ENCODE data around the gene LAPTM4A. TPM values are rescaled to one million over a fixed set of nuclear protein-coding genes. Genes with fewer than 3 reads are reported as not detected.
A peak's percentile ranks its signal among the peaks of the same experiment; 100 is the strongest.

The LAPTM4A gene
- total RNA-seq, 1 donor from 2014 or later, result 221 TPM

DNA sequence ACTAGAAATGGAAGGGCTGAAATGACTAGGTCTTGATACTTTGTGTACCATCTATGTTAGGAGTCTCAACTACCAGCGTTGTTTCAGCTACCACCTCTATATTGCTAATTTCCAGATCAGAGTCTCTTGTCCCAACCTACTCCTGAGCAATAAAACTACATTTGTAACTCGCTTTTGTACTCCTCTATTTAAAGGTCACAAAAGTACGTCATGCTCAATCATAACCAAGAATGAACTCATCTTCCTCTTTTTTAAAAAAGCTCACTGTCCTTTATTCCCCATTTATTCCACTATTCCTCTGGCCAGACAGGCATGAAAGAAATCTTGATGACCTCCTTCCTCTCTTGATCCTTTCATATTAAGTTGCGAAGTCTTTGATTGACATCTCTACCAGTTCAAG, 27.7 kb downstream of the LAPTM4A start:
- DNase-seq (ENCODE audit: low spot score), result no peak

DNA sequence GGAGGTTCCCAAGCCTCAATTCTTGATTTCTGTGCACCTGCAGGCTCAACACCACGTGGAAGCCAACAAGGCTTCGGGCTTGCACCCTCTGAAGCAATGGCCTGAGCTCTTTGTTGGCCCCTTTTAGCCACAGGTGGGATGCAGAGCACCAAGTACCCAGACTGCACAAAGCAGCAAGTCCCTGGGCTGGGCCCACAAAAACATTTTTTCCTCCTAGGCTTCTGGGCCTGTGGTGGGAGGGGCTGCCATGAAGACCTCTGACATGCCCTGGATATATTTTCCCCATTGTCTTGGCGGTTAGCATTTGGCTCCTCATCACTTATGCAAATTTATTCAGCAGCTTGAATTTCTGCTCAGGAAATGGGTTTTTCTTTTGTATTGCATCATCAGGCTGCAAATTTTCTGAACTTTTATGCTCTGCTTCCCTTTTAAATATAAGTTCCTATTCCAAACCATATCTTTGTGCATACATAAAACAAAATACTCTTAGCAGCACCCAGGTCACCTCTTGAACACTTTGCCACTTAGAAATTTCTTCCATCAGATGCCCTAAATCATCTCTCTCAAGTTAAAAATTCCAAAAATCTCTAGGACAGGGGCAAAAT, 29.9 kb downstream of the LAPTM4A start:
- no peak for DNase-seq (ENCODE audit: low spot score)

DNA sequence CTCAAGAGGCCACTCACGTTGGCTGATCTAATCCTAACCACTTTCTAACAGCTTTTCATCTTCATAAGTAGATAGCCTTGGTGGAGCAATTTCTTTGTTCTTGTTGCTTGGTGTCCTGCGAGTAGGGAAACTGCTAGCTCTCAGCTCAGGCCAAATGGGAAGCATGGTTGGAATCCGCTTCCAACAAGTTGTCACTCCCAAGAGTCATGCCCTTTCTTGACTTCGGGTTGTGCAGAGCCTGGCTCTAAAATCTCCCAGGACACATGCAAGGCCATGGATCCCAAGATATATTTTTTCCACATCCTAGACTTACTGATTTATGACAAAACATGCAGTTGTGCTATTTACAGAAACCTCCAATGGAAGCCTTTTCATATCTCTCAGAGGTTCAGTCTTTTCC, 31.7 kb downstream of the LAPTM4A start:
- no peak for DNase-seq (ENCODE audit: low spot score)

GRCh38 chr2:20018601-20019152, 32.8 kb downstream of the LAPTM4A start:
- DNase-seq (ENCODE audit: low spot score), result no peak

- DNase-seq (ENCODE audit: low spot score), result no peak
These were observed 35.1 kb downstream of the LAPTM4A start for GRCh38 chr2:20016346-20016745.

DNA sequence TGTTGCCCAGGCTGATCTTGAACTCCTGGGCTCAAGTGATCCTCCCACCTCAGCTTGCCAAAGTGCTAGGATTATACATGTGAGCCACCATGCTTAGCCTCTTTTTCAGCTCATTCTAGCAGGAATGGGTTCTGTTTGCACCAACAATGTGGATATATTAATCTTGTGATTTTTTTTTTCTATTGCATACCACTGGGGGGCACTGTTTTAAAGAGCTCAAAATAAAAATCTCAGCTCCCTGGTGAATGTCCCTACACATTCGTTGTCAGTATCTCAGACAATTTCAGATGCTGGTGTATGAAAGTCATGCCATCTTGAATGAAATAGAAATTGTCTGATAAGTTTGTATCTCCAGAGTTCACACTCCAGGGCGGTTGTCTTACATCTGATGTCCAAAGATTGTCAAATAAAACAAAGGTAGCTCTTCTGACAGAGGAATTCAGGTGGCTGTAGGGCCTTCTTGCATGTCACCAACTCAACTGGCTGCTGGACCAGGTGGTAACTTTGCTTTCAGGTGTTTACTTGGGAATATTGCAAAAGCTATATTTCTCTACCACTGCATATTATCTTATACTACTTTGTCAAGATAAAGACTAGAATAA, 35.8 kb downstream of the LAPTM4A start:
- no peak for DNase-seq (ENCODE audit: low spot score)

DNA sequence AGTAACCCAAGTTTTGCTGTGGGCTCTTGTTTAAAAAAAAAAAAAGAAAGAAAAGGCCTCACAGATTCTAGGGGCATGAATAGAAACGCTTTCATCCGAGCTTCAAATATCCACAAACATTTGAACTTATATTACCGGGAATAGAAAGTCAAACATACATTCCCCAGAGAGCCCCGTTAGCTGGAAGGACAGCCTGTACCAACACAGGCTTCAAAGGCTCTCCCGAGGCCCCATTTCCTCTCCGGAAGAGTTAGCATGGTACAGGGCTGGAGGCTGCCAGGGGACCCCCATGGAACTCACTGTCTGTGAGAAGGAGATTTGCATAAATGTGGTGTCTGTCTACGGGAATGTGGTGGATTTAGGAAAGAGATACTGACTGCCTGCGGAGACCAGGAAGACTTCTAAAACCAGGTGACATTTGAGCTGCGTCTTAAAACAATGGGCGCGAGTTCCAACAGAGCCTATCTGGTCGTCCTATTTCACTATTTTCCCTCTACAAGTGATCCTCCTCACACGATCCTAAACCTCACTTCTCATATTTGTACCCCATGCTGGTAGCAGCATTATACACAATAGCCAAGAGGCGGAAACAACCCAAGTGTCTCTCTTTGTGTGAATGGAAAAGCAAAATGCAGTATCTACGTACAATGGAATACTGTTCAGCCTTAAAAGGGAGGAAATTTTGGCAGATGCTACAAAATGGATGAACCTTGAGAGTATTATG, 38.1 kb downstream of the LAPTM4A start:
- DNase-seq (ENCODE audit: low spot score), result no peak

DNA sequence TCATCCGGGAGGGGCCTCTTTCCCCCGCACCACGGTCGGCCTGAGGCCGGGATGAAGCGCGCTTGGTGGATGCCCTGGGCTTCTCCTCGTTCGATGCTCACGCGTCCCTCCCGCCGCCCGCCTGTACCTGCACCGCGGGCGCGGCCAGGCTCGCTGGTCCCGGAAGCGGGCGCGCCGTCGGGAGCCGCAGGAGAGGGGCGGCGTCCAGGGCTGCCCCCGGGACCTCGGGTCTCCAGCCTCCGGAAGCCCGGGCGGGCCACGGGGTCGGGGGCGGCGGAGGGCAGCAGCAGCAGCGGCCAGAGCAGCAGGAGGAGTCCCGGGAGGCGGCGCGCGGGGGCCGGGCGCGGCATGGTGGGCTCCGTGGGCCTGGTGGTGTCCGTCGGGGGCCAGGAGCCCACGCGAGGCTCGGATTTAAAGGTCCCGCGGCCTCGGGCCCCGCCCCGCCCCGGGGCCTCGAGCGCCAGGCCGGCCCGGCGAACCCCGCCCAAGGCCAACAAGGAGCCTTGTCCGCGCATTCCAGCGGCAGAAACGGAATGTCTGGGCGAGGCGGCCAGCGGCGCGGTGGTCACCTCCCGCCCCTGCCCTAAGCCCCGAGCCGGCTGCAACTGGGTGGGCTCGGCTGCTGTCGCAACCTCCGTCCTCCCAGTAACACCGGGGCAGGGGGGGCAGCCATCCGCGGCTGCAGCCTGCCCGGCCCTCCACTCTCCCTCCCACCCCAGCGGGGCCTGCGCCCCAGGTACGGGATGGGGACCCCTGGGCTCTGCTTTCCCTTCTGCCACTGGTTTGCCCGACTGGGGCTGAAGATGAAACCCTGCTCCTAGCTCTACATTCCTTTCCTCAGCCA, 38.9 kb downstream of the LAPTM4A start, which contains the start of gene MATN3:
Gene MATN3 (minus strand): TSS at position 387 of the 844 bp plus-strand sequence. CDS start 37 bp downstream, at position 350.
- no peak for DNase-seq (ENCODE audit: low spot score)

- DNase-seq (ENCODE audit: low spot score), result no peak
These were observed 39.5 kb downstream of the LAPTM4A start for GRCh38 chr2:20012032-20012281.

DNA sequence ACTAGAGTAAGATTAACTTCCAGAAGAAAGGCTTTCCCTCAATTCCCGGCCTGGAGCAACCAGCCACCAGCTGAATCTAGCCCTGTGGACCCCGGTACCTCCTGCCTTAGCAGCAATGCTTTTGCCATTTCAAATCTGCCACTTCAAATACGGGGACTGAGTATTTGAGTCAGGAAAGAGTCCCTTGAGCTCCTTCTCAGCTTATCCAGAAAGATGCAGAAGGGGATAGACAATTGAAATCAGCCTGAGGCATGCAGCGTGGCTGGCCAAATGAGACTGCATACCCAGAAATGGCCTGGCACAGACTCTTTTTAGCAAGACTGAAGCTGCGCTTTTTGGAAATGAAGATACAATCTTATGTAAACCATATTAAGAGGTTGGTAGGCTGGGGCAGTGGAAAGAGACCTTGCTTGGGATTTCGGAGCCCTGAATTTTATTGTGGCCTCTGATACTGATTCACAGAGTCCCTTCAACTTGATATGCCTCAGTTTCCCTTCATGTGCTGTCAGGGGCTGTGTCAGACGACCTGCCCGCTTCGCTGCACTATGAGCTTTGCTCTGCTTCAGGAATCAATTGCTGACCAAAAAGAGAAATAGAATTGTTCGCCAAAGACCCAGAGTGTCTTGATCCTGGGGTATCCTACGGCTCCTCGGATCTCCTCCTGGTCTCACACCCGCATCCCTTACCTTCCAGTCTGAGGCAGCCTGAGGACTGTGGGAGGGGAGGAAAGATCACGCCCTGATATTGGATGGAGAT, 40.0 kb downstream of the LAPTM4A start:
- no peak for DNase-seq (ENCODE audit: low spot score)

GRCh38 chr2:20008703-20009102, 42.7 kb downstream of the LAPTM4A start:
- DNase-seq (ENCODE audit: low spot score), result no peak

- DNase-seq (ENCODE audit: low spot score), result no peak
These were observed 45.4 kb downstream of the LAPTM4A start for GRCh38 chr2:20005891-20006470.

DNA sequence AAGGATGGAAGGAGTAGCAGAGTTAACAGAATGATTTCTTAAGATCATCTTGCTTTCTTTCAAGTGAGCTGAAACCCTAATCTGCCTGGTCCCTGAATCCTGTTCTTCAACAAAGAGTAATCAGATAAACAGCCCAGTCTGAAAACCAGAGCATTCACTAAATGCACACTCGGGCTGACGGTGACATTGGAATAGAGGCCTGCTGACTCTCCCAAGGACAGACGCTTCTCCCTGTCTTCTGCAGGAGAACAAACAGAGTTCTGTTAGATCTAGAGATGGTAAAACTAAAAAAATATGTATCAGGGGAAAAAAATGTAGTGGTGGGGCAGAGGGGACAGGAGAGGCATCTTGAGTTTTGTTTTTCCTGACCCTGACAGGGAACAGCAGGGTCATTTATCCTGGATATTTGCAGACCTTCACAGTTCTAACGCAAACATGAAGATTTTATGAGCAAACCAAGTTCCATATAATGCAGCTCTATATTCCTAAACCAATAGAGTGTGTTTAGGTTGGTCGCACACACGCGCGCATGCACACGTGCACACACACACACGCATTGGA, 46.3 kb downstream of the LAPTM4A start:
- no peak for DNase-seq (ENCODE audit: low spot score)

- no peak for DNase-seq (ENCODE audit: low spot score)
These were observed 50.0 kb downstream of the LAPTM4A start for GRCh38 chr2:20001361-20001863.

DNA sequence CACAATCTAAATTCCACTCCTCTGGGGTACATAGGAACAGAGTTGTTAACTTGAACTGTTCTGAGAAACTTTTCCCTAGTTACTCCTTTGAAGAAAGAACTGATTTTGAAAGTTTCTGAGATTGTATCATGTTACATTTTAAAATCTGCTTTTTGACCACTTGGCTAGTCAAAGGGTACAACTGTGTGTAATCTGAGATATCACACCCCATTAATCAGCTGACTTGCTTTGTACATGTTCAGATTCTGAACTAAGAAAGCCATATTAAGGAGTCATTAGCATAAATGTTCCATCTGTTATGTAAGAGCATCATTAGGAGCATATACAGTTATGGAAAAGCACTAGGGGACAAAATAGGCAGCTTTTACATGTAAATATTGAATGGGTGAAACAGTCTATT, 57.7 kb downstream of the LAPTM4A start:
- DNase-seq (ENCODE audit: low spot score), result no peak

DNA sequence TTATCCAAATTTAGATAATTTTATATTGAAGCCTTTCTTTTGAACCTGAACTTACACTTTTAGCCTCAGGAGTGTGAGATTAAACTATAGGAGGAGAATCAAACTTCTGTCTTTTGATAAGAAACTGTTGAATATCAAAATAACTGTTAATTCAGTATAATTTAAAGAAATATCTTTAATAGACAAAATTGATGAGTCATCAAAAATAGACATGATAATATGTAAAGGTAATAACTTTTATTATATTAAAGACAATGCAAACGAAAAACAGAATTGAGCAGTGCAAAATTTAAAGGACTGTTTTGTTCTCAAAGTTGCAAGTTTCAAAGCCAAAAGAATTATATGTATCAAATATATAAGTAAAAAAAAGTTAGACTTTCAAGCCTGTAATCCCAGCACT, 59.5 kb downstream of the LAPTM4A start:
- no peak for DNase-seq (ENCODE audit: low spot score)

GRCh38 chr2:19990416-19990728, 61.1 kb downstream of the LAPTM4A start:
- DNase-seq (ENCODE audit: low spot score), result no peak

DNA sequence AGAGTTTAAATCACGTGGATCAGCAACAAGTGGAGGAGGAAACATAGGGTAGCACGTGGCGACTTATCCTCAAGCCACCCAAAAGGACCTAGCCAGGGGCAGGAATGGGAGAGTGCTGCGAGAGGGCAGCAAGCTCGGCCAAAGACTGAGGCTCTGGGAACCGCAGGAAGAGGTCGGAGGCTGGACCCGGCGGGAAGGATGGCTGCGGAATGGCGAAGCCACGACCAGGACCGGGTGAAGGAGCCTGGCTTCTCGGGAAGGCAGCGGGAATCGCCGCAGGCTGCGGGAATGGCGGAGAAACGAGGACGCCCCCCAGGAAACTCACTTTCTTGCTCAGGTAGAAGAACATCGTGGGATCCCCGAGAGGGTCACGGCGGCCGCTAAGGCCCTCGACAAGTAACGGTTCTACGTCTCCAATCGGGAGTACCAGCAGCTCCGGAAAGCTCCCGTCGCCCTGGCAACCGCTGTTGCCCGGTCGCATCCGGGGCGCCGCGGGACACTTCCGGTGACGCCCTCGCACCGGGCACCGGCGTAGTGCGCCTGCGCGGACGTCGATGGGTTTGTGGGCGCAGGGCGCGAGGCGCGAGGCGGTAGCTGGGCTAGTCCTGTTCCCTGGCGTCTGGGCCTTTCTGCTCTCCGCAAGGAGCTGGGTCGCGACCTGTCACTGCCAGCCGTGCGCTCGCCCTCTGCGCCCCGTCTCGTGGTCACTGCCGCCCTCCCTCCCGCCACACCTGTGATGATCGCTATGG, 61.6 kb downstream of the LAPTM4A start, which contains the start of gene WDR35:
Gene WDR35 (minus strand): TSS at position 439 of the 749 bp plus-strand sequence. CDS start 90 bp downstream, at position 349.
- DNase-seq (ENCODE audit: low spot score), result peak; percentile 96

GRCh38 chr2:19989342-19989666, 62.1 kb downstream of the LAPTM4A start:
- DNase-seq (ENCODE audit: low spot score), result no peak

All from mesenteric fat pad (tissue), 1 donor.